ENCODE measurements around the gene TMTC3.
"Not testable (repeated sequence)": the region's sequence is repeated elsewhere in the genome, so short reads cannot be mapped to it uniquely, and the experiment has no call there.

Gene TMTC3

DNA sequence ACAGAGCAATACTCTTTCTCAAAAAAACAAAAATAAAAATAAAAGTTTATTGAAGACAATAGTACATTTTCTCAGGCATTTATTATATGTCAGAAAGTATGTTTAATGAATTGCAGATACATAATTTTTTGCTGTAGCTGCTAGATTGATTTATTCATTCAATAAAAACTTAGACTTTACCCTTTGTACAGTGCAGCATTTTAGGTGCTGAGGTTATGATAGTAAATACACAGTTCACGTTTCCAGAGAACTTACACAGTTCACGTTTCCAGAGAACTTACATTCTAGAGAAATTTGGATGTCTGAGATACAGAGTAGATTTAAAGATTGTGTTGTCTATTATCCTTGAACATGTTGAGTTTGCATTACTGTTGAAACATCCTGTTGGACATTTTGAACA, 25.3 kb downstream of the TMTC3 start:
- DNase-seq = no peak

GRCh38 chr12:88172844-88173407, 30.8 kb downstream of the TMTC3 start:
- DNase-seq = no peak

DNA sequence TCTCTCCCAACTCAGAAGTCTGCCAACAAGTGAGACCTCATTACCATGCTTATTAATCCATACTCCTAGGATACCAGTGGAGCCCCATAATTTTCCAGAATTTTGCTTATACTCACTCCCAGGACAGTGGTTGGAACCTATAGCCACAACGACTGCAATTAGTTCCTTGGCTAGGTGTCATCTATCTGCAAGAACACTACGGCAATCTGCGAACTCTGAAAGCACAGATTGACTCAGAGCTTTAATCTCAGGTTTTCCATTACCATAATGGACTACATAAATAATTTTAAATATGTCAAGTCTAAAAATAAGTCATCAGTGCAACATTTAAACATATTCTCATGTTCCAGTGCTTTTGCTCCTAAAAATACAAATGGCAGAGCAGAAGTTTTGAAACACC, 33.4 kb downstream of the TMTC3 start:
- no peak for DNase-seq

DNA sequence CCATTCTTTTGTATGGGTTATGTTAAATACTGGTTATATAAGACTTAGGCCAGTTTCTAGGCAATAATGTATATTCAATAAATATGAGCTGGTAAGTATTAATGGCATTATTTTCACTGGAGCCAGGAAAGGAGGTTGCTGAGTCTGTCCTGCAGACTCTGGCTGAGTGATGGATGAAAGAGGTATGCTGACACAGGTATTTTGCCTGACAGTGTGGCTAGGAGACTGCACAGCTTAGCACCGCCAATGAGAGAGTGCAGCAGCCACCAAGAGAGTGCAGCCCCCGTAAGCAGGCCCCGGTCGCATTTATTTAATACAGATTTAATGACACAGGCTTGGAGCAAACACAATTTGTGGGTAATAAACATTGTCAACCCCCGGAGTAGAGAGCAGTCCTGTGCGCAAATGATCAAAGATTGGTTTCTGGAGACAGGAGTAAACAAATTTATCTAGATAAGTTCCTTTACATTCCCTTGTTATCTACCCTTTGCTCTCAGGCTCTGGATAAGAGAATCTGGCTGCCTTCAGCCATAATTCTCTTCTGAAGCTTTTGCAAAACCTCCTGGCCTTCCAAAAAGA, 37.4 kb downstream of the TMTC3 start:
- DNase-seq = no peak

DNA sequence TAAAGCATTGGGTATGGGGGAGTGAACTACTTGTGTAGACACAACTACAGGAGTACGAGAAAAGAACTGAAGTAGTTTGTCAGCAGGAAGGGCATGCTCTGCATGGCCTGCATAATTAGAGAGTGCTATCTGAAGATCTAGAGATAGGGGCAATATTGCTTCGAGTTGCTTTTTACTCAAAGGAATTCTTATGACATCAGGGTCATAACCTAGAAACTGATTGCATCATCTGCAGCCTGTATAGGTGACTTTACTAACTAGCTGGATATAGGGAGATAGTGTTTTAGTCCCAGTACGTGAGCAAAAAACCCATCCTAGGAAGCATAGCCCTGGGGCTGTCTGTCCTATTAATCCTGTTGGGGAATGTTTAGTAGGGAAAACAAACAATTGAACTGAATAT, 39.8 kb downstream of the TMTC3 start:
- no peak for DNase-seq

GRCh38 chr12:88182416-88182815, 40.3 kb downstream of the TMTC3 start:
- no peak for DNase-seq

GRCh38 chr12:88184196-88184595, 42.1 kb downstream of the TMTC3 start:
- DNase-seq = no peak

- no peak for DNase-seq
These were observed 43.2 kb downstream of the TMTC3 start for GRCh38 chr12:88185279-88185678.

- DNase-seq = no peak
These were observed 43.9 kb downstream of the TMTC3 start for GRCh38 chr12:88185988-88186387.

- DNase-seq = no peak
These were observed 45.5 kb downstream of the TMTC3 start for GRCh38 chr12:88187571-88187970.

GRCh38 chr12:88188180-88188579, 46.1 kb downstream of the TMTC3 start:
- no peak for DNase-seq

DNA sequence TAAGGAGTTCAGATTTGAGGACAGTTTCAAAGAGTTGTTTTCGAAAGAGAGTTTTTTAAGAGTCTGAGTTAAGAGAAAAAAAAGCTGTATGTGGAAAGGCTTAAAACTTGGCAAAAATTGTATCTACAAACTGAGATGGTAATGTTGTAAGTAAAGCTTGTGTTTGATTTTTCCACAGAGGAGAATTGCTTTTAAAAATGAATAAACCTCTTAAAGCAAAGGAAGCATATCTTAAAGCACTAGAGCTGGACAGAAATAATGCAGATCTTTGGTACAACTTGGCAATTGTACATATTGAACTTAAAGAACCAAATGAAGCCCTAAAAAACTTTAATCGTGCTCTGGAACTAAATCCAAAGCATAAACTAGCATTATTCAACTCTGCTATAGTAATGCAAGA, 50.3 kb downstream of the TMTC3 start:
- DNase-seq = no peak

- no peak for DNase-seq
These were observed 52.8 kb downstream of the TMTC3 start for GRCh38 chr12:88194868-88195267.

DNA sequence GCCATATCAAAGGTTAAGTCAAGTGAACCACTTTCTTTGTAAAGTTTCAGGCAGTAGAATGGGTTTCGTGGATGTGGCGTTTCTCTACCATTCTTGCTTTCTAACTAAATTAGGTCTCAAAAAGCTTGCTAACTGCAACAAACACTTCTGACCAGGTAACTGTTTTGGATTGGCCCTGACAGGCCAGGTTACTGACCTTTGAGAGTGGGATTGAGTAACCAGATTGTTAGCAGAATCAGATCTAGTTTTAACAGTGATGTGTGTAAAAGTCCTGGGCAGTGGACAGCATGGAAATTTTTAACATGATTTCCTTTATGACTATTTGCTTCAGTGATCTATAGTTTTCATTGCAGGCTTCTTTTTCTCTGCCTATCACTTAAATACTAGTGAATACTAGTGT, 57.9 kb downstream of the TMTC3 start:
- no peak for DNase-seq

GRCh38 chr12:88202500-88202899, 60.4 kb downstream of the TMTC3 start:
- DNase-seq = no peak

- DNase-seq = no peak
These were observed 64.5 kb downstream of the TMTC3 start for GRCh38 chr12:88206601-88207000.

- DNase-seq = no peak
These were observed 66.0 kb downstream of the TMTC3 start for GRCh38 chr12:88207921-88208620.

GRCh38 chr12:88208661-88209060, 66.6 kb downstream of the TMTC3 start:
- no peak for DNase-seq

DNA sequence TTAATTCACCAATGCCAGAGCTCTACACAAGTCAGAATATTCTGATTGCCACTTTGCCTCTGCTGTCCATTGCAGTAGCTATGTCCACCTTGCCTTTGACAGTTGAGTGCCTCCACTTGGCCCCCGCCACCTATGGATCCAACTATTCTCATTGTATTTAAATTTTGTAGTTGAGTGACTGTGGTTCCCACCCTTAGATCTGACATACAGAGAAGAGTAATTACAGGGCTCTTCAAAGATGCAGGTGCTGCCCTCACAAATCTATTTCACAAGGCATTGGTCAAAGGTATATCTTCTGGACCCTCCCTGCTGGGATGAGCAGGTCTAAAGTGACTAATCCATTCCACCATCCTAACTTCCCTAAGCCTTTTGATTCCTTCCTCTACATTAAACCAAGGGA, 68.2 kb downstream of the TMTC3 start:
- not testable (repeated sequence) for DNase-seq

DNA sequence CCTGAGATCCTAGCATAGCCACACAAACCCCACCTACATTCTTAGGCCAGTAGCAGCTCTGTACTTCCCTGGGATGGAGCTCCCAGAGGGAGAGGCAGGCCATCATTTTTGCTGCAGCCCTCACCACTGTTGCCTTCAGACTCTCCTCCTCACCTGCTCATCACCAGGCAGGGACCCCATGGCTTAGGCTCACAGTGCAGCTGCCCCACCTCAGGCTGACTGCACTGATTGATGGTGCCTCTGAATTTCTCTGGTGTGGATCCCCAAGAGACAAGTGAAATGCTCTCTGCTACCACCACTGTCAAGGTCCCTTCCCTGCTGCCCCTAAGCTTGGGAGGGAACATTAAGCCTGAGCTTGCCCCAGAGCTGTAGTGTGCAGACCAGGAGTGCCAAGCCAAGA, 76.2 kb downstream of the TMTC3 start:
- no peak for DNase-seq

- no peak for DNase-seq
These were observed 77.8 kb downstream of the TMTC3 start for GRCh38 chr12:88219861-88220260.

DNA sequence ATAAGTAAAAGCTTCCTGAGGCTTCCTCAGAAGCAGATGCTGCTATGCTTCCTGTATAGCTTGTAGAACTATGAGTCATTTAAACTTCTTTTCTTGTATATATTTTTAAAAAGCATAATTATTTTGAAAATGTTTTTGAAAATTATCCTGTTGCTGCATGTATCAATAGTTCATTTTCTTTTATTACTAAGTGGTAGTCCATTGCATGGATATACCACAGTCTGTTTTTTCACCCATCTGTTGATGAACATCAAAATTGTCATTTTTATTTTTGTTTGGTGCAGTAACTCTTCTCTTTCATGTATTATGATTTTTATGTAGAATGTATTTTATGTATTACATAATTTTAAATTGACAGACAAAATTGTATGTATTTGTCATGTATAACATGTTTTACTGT, 81.4 kb downstream of the TMTC3 start:
- DNase-seq = no peak

DNA sequence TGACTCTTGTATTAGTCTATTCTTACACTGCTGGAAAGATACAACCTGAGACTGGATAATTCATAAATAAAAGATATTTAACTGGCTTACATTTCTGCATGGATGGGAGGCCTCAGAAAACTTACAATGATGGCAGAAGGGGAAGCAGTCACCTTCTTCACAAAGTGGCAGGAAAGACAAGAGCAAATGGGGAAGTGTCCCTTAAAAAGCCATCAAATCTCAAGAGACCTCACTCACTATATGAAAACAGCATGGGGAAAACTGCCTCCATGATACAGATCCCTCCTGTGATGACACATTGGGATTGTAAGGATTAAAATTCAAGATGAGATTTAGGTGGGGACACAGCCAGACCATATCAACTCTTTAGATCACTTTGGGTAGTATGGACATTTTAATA, 83.7 kb downstream of the TMTC3 start:
- no peak for DNase-seq

DNA sequence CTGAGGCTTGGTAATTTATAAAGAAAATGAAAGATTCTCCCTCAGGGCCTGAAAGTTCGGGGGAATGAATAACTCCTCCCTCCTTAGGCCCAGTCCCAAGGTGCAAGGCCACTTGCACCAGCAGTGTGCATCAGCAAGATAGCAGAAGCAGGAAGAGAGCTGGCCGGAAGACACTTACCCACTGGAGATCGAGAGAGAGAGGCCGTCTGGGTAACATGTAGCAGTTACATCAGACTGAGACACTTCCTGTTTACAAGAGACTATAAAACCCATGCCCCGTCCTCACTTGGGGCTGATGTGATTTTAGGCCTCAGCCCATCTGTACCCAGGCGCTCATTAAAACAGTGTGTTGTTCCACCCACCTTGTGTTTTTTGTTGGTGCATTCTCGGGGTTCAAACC, 85.2 kb downstream of the TMTC3 start:
- DNase-seq = no peak

GRCh38 chr12:88227871-88228270, 85.8 kb downstream of the TMTC3 start:
- DNase-seq = no peak

Data from CD4-positive, alpha-beta T cell treated with Interleukin-4 for 1 hour (primary cell).